HepG2 (cell line): Measurements from ENCODE around the gene FKBP8. TPM values are rescaled to one million over a fixed set of nuclear protein-coding genes. Genes with fewer than 3 reads are reported as not detected.

Source experiments
- ADNP ChIP-seq: sonication (generic); formaldehyde crosslinking; IDR thresholded peaks from 2 replicates; pipeline ENCODE4 v1.4.0; 2020; ENCODE audit warnings: missing genetic modification reagents
- AKAP8 ChIP-seq: sonication (generic); formaldehyde crosslinking; IDR thresholded peaks from 2 replicates; pipeline ENCODE4 v1.5.1; 2020; ENCODE audit warnings: mild to moderate bottlenecking, missing genetic modification reagents
- CERS6 ChIP-seq: sonication (generic); formaldehyde crosslinking; IDR thresholded peaks from 2 replicates; pipeline ENCODE4 v1.5.0; 2020; ENCODE audit warnings: missing genetic modification reagents
- NPAS2 ChIP-seq: sonication (generic); formaldehyde crosslinking; IDR thresholded peaks from 2 replicates; pipeline ENCODE4 v1.8.0; 2022; ENCODE audit warnings: mild to moderate bottlenecking, missing genetic modification reagents, borderline replicate concordance
- PAF1 ChIP-seq: IDR thresholded peaks from 2 replicates; pipeline ENCODE4 v1.6.1; 2016; ENCODE audit warnings: missing genetic modification reagents, missing compliant biosample characterization
- PAWR ChIP-seq: sonication (generic); formaldehyde crosslinking; IDR thresholded peaks from 2 replicates; pipeline ENCODE4 v1.4.0; 2020; ENCODE audit warnings: missing genetic modification reagents, mild to moderate bottlenecking, borderline replicate concordance
- RFX5 ChIP-seq: IDR thresholded peaks from 2 replicates; pipeline ENCODE4 v1.6.1; 2011; ENCODE audit warnings: low read depth, low read length, improper control_type of control experiment
- STAT6 ChIP-seq: sonication (generic); formaldehyde crosslinking; IDR thresholded peaks from 2 replicates; pipeline ENCODE4 v1.4.0; 2020; ENCODE audit warnings: missing genetic modification reagents, mild to moderate bottlenecking, borderline replicate concordance
- TCF7L2 ChIP-seq: IDR thresholded peaks from 2 replicates; pipeline ENCODE4 v1.6.1; 2011; ENCODE audit warnings: mild to moderate bottlenecking, low read depth, low read length, moderate library complexity
- U2AF2 ChIP-seq: fragments of 200-400 bp; formaldehyde crosslinking; IDR thresholded peaks from 2 replicates; pipeline ENCODE4 v1.6.1; 2017; ENCODE audit warnings: low read depth, mild to moderate bottlenecking, low read length
- ZFP36L1 ChIP-seq: sonication (generic); formaldehyde crosslinking; IDR thresholded peaks from 2 replicates; pipeline ENCODE4 v1.8.0; 2022; ENCODE audit warnings: mild to moderate bottlenecking, missing genetic modification reagents, moderate library complexity
- ZFP41 ChIP-seq: sonication (generic); formaldehyde crosslinking; IDR thresholded peaks from 2 replicates; pipeline ENCODE4 v1.4.0; 2020; ENCODE audit warnings: mild to moderate bottlenecking, missing genetic modification reagents, borderline replicate concordance
- ZMYM4 ChIP-seq: sonication (generic); formaldehyde crosslinking; IDR thresholded peaks from 2 replicates; pipeline ENCODE4 v1.8.1; 2023; ENCODE audit warnings: mild to moderate bottlenecking, missing genetic modification reagents
- ZNF230 ChIP-seq: sonication (generic); formaldehyde crosslinking; IDR thresholded peaks from 2 replicates; pipeline ENCODE4 v1.4.0; 2020; ENCODE audit warnings: mild to moderate bottlenecking, missing genetic modification reagents
- ZNF253 ChIP-seq: sonication (generic); formaldehyde crosslinking; IDR thresholded peaks from 2 replicates; pipeline ENCODE4 v1.8.0; 2022; ENCODE audit warnings: mild to moderate bottlenecking, missing genetic modification reagents, borderline replicate concordance
- ZNF280D ChIP-seq: sonication (generic); formaldehyde crosslinking; IDR thresholded peaks from 2 replicates; pipeline ENCODE4 v1.5.1; 2020; ENCODE audit warnings: mild to moderate bottlenecking, missing genetic modification reagents
- ZNF329 ChIP-seq: sonication (generic); formaldehyde crosslinking; IDR thresholded peaks from 2 replicates; pipeline ENCODE4 v1.9.0; 2021; ENCODE audit warnings: low read depth, mild to moderate bottlenecking, missing genetic modification reagents
- ZNF331 ChIP-seq: sonication (generic); formaldehyde crosslinking; IDR thresholded peaks from 2 replicates; pipeline ENCODE4 v1.4.0; 2020; ENCODE audit warnings: missing genetic modification reagents
- ZNF432 ChIP-seq: sonication (generic); formaldehyde crosslinking; IDR thresholded peaks from 2 replicates; pipeline ENCODE4 v1.5.0; 2020; ENCODE audit warnings: missing genetic modification reagents, mild to moderate bottlenecking, borderline replicate concordance
- ZNF556 ChIP-seq: sonication (generic); formaldehyde crosslinking; IDR thresholded peaks from 2 replicates; pipeline ENCODE4 v1.4.0; 2020; ENCODE audit warnings: mild to moderate bottlenecking, missing genetic modification reagents, borderline replicate concordance
- ZNF597 ChIP-seq: sonication (generic); formaldehyde crosslinking; IDR thresholded peaks from 2 replicates; pipeline ENCODE4 v1.5.0; 2020; ENCODE audit warnings: missing genetic modification reagents
- polyA plus RNA-seq, 8 experiments: library from polyadenylated mRNA; depleted of rRNA in 3 of 8; stranded (reverse) in 7 of 8; unstranded in 1 of 8; fragments of >200 nt; fragmentation: Illumina TruSeq in 4 of 8; extraction: Trizol in 4 of 8; gene quantifications; 2 replicates each; pipeline versions ENCODE4 v1.2.1 to v1.2.3, GENCODE V29; 2011 to 2016; ENCODE audit warnings: low read depth in 4 of 8, missing spikeins in 1 of 8, mixed read lengths in 1 of 8; ENCODE audit not compliant: insufficient read depth in 1 of 8
- total RNA-seq, 5 experiments: library from RNA; depleted of rRNA; stranded (reverse); fragments of >200 nt; fragmentation: Illumina TruSeq; extraction: Trizol; gene quantifications; 2 replicates each; pipeline ENCODE4 v1.2.3, GENCODE V29; 2016; ENCODE audit warnings: low read depth in 1 of 5

FKBP8 gene
- total and polyA plus RNA-seq, 2 of the 13 experiments (the other 11 are each of a cell fraction or from before 2014, with no cell fraction given) = 81.7 to 93.9 TPM

- TF ChIP-seq ZNF280D (CRISPR knock-in tag) (no peak), AKAP8 (CRISPR knock-in tag) (no peak), ZFP41 (CRISPR knock-in tag) (no peak), STAT6 (CRISPR knock-in tag) (no peak), ZNF597 (CRISPR knock-in tag) (no peak), U2AF2 (no peak), CERS6 (CRISPR knock-in tag) (no peak), ZFP36L1 (CRISPR knock-in tag) (no peak), TCF7L2 (no peak), ZNF329 (no peak), ZNF230 (no peak), RFX5 (no peak), ZNF253 (CRISPR knock-in tag) (no peak), ZNF556 (no peak), ZNF432 (no peak), ADNP (CRISPR knock-in tag) (no peak), ZNF331 (CRISPR knock-in tag) (no peak), PAWR (CRISPR knock-in tag) (no peak), ZMYM4 (CRISPR knock-in tag) (no peak), NPAS2 (no peak), PAF1 (CRISPR knock-in tag) (no peak)
Observed at GRCh38 chr19:18507727-18508440, 35.5 kb downstream of the FKBP8 start (continued).
